CD4-positive, alpha-beta T cell treated with Interleukin-17A for 4 hours (primary cell): Measurements from ENCODE around the gene USP43.
"Not testable (repeated sequence)": the region's sequence is repeated elsewhere in the genome, so short reads cannot be mapped to it uniquely, and the experiment has no call there.

Experiments used
- DNase-seq: peaks from one replicate; pipeline ENCODE4 v3.0.0-alpha.2; 2020; ENCODE audit warnings: mixed read lengths

USP43 gene

GRCh38 chr17:9644910-9645751 lies at the start of gene USP43:
Gene USP43 (plus strand): TSS chr17:9645517. CDS start chr17:9645633, 116 bp downstream.
- peak; percentile 9 for DNase-seq

GRCh38 chr17:9597638-9598037 lies 47.7 kb upstream of the USP43 start:
- not testable (repeated sequence) for DNase-seq

GRCh38 chr17:9598661-9599060 lies 46.7 kb upstream of the USP43 start:
- no peak for DNase-seq

GRCh38 chr17:9604583-9604982 lies 40.7 kb upstream of the USP43 start:
- not testable (repeated sequence) for DNase-seq

- DNase-seq = no peak
These were observed 38.9 kb upstream of the USP43 start for GRCh38 chr17:9606453-9606852.

- DNase-seq = not testable (repeated sequence)
These were observed 38.3 kb upstream of the USP43 start for GRCh38 chr17:9607058-9607457.

- DNase-seq = no peak
These were observed 33.8 kb upstream of the USP43 start for GRCh38 chr17:9611557-9611956.

GRCh38 chr17:9612006-9612405 lies 33.3 kb upstream of the USP43 start:
- no peak for DNase-seq

- DNase-seq = no peak
These were observed 29.8 kb upstream of the USP43 start for GRCh38 chr17:9615486-9615885.

GRCh38 chr17:9622961-9623360 lies 22.4 kb upstream of the USP43 start:
- DNase-seq = no peak

GRCh38 chr17:9628509-9628908 lies 16.8 kb upstream of the USP43 start:
- DNase-seq = no peak

- no peak for DNase-seq
These were observed 12.6 kb upstream of the USP43 start for GRCh38 chr17:9632741-9633140.

GRCh38 chr17:9635340-9635739 lies 10.0 kb upstream of the USP43 start:
- no peak for DNase-seq

GRCh38 chr17:9636501-9636900 lies 8.8 kb upstream of the USP43 start:
- no peak for DNase-seq

GRCh38 chr17:9640388-9640787 lies 4.9 kb upstream of the USP43 start:
- not testable (repeated sequence) for DNase-seq

- no peak for DNase-seq
These were observed 1.7 kb upstream of the USP43 start for GRCh38 chr17:9643611-9644010.

- peak; percentile 7 for DNase-seq
These were observed 681 bp downstream of the USP43 start for GRCh38 chr17:9645851-9646545.

- DNase-seq = no peak
These were observed 1.2 kb downstream of the USP43 start for GRCh38 chr17:9646546-9646885.

GRCh38 chr17:9647014-9647413 lies 1.7 kb downstream of the USP43 start:
- no peak for DNase-seq

- DNase-seq = no peak
These were observed 3.3 kb downstream of the USP43 start for GRCh38 chr17:9648521-9649110.

GRCh38 chr17:9658593-9659211 lies 13.4 kb downstream of the USP43 start:
- no peak for DNase-seq

- DNase-seq = no peak
These were observed 15.7 kb downstream of the USP43 start for GRCh38 chr17:9661027-9661426.

GRCh38 chr17:9663511-9663910 lies 18.2 kb downstream of the USP43 start:
- DNase-seq = not testable (repeated sequence)
